Activated CD4-positive, CD25-positive, alpha-beta regulatory T cell (primary cell): ENCODE data around the gene MCRIP2.
"Not testable (repeated sequence)": the region's sequence is repeated elsewhere in the genome, so short reads cannot be mapped to it uniquely, and the experiment has no call there.

Experiments
- DNase-seq, 4 experiments: peaks; one replicate each; lab custom pipeline; 2025; lab: John Stamatoyannopoulos, UW

The MCRIP2 gene

DNA sequence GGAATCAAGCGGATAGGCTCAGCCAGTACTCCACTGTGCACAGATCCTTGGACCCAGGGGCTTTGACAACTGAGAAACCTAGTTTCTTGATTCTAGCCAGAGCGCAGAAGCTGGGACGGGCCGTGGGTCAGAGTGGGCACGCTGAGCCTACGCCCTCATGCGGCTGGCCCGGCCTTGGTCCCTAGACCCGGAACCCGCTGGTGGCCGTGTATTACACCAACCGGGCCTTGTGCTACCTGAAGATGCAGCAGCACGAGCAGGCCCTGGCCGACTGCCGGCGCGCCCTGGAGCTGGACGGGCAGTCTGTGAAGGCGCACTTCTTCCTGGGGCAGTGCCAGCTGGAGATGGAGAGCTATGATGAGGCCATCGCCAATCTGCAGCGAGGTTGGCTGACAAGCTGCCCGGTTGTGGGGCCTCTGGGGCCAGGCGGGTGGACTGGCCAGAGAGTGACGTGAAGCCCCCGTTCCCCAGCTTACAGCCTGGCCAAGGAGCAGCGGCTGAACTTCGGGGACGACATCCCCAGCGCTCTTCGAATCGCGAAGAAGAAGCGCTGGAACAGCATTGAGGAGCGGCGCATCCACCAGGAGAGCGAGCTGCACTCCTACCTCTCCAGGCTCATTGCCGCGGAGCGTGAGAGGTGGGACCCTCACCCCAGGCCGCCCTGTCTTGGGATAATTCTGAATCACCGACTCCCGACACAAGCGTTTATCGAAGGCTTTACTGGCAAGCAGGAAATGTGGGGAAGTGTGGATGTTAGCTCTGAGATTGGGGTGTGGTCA, 39.5 kb downstream of the MCRIP2 start:
- no peak for DNase-seq

DNA sequence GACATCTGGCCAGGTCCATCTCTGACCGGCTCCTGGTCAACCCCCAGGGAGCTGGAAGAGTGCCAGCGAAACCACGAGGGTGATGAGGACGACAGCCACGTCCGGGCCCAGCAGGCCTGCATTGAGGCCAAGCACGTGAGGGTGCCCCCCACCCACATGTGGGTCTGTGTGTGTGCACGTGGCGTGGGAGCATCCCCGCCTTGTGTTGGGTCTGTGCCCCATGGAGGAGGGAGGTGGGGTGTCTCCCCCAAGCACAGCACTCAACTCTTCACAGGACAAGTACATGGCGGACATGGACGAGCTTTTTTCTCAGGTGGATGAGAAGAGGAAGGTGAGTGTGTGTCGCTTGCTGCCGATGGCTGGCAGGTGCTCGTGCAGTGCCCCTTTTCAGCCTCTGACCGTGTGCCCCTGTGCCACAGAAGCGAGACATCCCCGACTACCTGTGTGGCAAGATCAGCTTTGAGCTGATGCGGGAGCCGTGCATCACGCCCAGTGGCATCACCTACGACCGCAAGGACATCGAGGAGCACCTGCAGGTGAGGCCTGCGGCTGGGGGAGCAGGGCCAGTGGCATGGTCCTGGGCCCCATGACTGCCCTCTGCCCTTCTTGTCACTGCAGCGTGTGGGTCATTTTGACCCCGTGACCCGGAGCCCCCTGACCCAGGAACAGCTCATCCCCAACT, 40.3 kb downstream of the MCRIP2 start:
- DNase-seq = no peak

DNA sequence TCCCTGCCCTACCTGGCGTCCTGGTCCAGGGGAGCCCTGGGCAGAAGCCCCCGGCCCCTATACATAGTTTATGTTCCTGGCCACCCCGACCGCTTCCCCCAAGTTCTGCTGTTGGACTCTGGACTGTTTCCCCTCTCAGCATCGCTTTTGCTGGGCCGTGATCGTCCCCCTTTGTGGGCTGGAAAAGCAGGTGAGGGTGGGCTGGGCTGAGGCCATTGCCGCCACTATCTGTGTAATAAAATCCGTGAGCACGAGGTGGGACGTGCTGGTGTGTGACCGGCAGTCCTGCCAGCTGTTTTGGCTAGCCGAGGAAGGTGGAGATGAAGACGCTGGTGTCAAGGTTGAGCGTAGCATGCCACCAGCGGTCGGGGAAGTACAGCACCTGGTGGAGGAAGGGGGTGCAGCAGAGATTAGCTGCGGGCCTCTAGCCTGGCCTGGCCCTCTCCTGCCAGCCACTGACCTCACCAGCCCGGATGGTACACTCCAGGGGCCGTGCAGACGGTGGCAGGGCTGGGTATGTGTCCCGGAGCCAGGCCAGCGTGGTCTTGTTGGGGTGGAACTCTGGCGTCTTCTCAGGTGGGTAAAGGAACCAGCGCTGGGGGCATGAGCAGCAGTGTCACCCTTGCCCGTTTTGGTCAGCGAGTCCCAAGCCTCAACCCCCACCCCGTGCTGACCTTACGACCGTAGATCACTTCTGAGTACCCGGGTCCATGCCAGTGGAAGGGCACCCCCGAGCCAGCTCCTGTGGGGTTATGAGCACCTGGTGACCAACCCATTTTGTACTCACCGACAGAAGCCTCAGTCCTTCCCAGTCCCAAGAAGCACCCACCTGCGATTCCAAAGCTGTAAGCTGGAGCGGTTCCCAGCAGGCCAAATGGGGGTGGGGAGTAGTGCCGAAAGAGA, 41.1 kb downstream of the MCRIP2 start:
- DNase-seq = no peak

GRCh38 chr16:683396-684070, 41.9 kb downstream of the MCRIP2 start:
- no peak for DNase-seq

DNA sequence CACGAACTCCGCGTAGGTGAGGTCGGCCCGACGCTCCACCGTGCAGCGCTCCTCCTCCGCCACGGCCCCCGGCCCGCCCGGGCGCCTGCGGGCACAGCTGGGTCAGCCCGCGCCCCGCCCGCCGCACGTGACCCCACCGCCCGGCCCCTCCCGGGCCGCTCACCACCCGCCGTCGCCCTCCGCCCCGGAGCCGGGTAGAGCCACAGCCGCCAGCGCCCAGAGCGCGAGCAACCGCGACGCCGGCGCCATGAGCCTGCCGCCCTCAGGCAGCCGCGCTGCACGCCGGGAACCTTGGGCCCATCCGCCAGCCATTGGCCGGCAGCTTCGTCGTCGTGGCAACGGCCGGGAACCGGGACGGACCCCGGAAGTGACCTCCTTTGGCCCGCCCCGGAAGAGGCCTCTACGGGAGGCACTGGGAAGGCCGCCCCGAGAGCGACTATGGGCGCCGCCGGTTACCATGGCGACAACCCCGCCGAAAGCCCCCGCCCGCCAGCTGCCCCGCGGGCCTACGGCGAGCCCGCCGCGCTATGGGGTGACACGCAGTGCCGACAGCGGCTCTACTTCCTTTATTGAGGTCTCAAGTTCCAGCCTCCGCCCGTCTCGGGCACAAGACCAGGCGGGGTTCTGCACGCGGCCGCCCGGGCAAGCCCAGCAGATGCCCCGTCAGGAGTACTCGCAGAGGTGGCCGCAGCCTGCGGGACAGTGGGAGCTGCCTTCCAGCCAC, 42.6 kb downstream of the MCRIP2 start, which contains the start of gene JMJD8:
Gene JMJD8 (minus strand): TSS at position 264 of the 724 bp plus-strand sequence. CDS start 15 bp downstream, at position 249.
- DNase-seq = peak; percentile 89 to 95 (median 94)

DNA sequence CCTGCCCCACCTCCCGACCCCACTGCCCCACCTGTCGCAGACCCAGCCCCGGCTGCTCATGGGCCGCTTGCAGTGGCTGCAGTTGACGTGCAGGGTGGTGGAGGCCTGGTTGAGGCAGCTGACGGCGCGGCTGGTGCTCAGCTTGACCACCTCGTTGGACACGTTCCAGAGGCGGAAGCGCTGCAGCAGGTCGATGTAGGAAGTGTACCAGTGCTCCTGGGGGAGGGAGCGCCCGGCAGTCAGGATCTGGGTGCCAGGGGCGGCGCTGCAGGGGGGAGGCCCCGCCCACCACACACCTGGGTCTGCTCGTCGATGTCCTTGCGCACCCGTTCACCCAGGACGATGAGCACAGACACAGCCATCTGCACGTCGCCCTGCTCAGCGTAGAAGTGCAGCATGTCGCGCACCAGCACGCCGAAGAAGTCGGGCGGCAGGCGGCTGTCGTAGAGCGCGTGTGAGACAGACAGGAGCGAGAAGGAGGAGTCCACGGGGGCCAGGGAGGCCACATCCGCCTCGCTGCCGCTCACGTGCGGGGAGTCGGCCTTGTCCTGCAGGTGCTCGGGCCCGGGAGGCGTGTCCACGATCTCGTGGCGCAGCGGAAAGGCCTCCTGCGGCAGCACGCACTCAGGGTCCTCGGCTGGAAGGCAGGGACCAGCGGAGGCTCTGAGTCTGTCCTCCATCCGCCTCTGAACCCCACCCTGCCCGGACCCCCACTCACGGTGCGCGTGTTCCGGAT, 43.5 kb downstream of the MCRIP2 start:
- no peak for DNase-seq

- DNase-seq = no peak
Measured at GRCh38 chr16:685967-686366, 44.3 kb downstream of the MCRIP2 start.

GRCh38 chr16:686459-687260, 45.0 kb downstream of the MCRIP2 start:
- no peak for DNase-seq

- no peak for DNase-seq
Measured at GRCh38 chr16:687499-687898, 45.9 kb downstream of the MCRIP2 start.

DNA sequence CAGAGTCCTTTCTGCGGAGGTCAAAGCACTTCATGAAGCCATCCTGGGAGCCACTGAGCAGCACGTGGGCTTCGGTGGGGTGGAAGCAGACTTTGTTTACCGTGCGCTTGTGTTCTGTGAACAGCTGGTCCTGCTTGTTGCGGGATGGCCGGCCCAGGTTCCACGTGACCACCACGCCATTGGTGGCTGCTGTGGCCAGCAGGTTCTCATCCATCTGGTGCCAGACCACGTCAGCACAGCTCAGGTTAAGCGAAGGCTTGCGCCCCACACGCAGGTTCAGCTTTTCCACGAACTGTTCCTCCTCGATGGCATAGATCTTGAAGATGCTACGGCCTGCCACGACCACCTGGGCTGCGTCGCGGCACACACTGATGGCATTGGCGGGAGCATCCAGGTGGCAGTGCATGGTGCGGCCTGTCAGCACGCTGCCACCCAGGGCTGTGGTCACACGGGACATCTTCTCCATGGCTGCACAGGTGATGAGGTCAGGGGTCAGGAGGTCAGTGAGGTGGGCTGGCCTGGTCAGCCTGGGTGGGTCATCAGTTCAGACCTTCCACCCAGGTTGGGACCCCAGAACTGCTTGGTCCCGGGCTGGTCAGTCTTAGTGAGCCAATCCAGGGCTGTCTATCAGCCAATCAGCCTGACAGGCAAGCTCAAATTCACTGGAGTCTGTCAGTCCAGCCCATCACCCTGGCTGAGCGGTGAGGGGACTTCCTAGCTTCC, 47.7 kb downstream of the MCRIP2 start:
- no peak for DNase-seq

DNA sequence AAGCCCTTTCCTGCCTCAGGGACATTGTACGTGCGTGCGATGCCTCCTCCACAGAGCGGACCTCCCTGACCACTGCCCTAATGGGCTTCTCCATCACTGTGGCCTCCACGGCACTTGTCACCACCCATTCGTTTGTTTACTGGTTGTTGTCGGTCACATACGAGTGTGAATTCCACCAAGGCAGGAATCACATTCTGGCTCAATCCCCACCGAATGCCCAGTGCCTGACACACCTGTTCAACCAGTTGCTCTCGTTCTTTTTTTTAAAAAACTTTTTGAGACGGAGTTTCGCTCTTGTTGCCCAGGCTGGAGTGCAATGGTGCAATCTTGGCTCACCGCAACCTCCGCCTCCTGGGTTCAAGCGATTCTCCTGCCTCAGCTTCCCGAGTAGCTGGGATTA, 49.6 kb downstream of the MCRIP2 start:
- DNase-seq = not testable (repeated sequence)

GRCh38 chr16:692356-693108, 50.9 kb downstream of the MCRIP2 start:
- DNase-seq = no peak

DNA sequence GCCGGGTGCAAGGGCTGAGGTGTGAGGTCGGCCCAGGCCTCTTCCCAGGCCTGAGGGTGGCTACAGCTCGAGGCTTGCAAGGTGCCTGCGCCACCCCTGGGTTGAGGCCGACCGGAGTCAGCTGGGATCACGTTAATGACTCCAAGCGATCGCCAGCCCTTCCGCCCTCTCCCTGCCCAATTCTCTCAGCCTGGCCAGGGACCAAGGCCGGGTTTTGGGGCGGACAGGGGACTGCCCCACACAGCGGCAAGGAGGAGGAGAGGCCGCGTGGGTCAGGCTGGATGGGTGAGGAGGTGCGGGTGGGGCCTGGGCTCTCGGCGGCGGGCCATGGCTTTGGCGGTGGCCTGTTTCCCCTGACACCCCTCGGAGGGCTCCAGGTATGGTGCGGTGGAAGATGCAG, 51.7 kb downstream of the MCRIP2 start:
- no peak for DNase-seq

DNA sequence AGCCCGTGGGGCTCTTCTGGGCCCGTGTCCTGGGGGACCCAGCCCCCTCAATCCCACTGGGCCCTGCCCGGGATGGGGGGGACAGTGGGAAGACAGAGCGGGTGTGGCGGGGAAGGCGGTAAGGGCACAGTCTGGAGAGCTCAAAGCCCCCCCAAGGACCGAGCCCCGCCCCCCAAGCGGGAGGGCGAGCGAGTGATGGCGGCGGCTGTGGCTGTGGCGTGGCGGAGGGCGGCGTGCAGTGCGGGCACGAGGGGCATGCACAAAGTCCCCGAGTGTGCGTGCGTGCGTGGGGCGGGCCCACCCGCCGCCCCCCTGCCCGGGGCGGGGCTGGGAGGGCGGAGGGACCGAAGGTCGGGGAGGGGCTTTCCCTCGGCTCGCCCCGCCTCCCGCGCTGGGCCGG, 52.1 kb downstream of the MCRIP2 start:
- no peak for DNase-seq

DNA sequence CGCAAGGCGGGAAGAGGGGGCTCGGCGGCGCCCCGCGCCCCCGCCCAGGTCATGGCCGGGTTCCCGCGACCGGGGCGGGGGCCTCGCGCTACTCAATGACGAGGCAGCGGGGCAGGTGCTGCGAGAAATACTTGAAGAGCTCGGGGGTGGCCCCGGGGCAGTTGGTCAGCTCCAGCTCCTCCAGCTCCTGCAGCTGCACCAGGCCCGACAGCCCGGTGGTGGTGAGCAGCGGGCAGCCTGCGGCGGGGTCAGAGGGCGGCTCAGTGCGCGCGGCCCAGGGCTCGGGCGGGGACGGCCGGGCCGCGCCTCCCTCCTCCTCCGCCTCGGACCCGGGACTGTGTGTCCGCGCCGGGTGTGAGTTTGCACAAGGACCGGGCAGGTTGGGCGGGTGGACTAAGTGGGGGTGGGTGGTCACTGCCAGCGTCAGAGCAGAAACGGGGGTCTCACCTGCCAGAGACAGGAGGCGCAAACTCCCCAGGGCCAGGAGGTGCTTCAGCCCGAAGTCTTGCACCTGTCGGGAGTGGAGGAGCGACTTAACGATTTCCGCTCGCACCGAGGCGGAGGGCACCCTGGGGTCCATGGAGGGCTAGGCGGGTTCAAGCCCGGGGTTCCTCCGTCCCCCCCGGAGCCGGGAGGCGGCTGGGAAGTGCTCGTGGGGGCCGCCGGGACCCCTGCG, 52.7 kb downstream of the MCRIP2 start:
- DNase-seq = no peak

DNA sequence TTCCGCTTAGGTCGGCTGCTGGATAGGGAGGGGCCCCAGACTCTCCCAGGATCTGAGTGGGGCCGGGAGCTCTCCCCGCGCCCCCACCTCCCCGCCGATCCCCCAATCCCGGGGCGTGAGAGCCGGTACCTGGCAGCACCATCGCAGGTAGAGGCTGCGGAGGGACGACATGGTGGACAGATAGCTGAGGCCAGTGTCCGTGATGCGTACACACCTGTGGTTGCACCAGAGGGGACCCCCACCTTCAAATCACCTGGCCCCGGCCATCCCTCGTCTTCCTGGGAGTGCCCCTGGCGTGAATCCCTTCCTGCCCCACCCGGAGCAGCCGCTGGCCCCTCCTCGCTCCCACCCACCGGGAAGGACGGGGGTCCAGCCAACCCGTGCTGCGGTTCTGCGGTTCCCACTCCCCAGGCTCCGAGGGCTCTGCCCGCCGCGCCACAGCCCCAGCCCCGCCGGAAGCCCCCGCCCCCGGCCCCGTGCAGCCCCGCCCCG, 53.3 kb downstream of the MCRIP2 start:
- DNase-seq = peak in 1 of 4 experiments; percentile 26

DNA sequence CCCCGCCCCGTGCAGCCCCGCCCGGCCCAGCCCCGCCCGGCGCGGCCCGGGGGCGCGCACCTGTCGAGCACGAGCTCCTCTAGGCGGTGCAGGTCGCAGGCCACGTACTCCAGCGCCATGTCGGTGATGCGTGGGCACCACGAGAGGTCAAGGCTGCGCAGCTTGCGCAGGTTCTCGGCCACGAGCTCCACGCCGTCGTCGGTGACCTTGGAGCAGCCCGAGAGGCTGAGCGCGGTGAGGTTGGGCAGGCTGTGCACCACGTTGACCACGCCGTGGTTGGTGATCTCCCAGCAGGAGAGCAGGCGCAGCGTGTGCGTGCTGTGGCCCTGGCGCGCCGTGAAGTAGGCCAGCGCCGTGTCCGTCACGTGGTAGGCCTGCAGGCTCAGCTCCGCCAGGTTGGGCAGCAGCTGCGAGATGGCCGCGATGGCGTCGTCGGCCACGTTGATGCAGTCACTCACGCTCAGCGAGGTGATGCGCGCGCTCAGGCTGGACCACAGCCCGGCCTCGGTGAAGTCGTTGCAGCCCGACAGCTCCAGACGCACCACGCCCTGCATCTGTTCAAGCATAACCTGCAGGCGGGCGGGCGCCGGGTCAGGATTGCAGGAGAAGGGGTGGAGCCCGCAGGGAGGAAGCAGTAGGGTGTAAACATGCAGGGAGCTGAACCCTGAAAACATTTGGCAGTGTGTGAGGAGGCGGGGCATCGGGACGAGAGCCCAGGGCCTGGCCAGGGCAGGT, 53.9 kb downstream of the MCRIP2 start:
- peak in 3 of 4 experiments; percentile 51 to 68 (median 65) for DNase-seq
